HL-60/S4 (cell line): ENCODE measurements around the gene CDX2.

Experiments
- in situ Hi-C: fragments of 300-500 bp; cut with MboI; formaldehyde crosslinking; loops from 2 replicates; pipeline ENCODE4 v1.14.3; 2022; ENCODE audit warnings: low sequenced_read_pairs

CDX2 gene

GRCh38 chr13:27965740-27966640 is 3.1 kb downstream of the CDX2 start:
- in situ Hi-C loops: loop anchor here (25.0 kb wide), 2 partner anchors 129 to 579 kb away; no protein-coding TSS in a partner anchor

GRCh38 chr13:27965343-27965739 is 3.8 kb downstream of the CDX2 start:
- in situ Hi-C loops: loop anchor here (25.0 kb wide), 2 partner anchors 128 to 578 kb away; no protein-coding TSS in a partner anchor

- in situ Hi-C loops: loop anchor here (25.0 kb wide), 2 partner anchors 128 to 578 kb away; no protein-coding TSS in a partner anchor
Observed at GRCh38 chr13:27964741-27965323, 4.3 kb downstream of the CDX2 start.

- in situ Hi-C loops: loop anchor here (25.0 kb wide), 2 partner anchors 127 to 577 kb away; no protein-coding TSS in a partner anchor
Observed at GRCh38 chr13:27964206-27964605, 4.9 kb downstream of the CDX2 start.

- in situ Hi-C loops: loop anchor here (25.0 kb wide), 2 partner anchors 126 to 576 kb away; no protein-coding TSS in a partner anchor
Observed at GRCh38 chr13:27963491-27963890, 5.6 kb downstream of the CDX2 start.

- in situ Hi-C loops: loop anchor here (25.0 kb wide), 2 partner anchors 126 to 576 kb away; no protein-coding TSS in a partner anchor
Observed at GRCh38 chr13:27962982-27963381, 6.1 kb downstream of the CDX2 start.

GRCh38 chr13:27962128-27962841 is 6.8 kb downstream of the CDX2 start:
- in situ Hi-C loops: loop anchor here (25.0 kb wide), 2 partner anchors 125 to 575 kb away; no protein-coding TSS in a partner anchor

- in situ Hi-C loops: loop anchor here (25.0 kb wide), 2 partner anchors 124 to 574 kb away; no protein-coding TSS in a partner anchor
Observed at GRCh38 chr13:27961227-27962085, 7.7 kb downstream of the CDX2 start.

- in situ Hi-C loops: loop anchor here (25.0 kb wide), 2 partner anchors 123 to 573 kb away; no protein-coding TSS in a partner anchor
Observed at GRCh38 chr13:27960362-27961226, 8.5 kb downstream of the CDX2 start.

GRCh38 chr13:27959976-27960361 is 9.1 kb downstream of the CDX2 start:
- in situ Hi-C loops: loop anchor here (25.0 kb wide), 2 partner anchors 123 to 573 kb away; no protein-coding TSS in a partner anchor

- in situ Hi-C loops: loop anchor here (25.0 kb wide), 2 partner anchors 119 to 569 kb away; no protein-coding TSS in a partner anchor
Observed at GRCh38 chr13:27956576-27957300, 12.4 kb downstream of the CDX2 start.

- in situ Hi-C loops: loop anchor here (25.0 kb wide), 2 partner anchors 118 to 568 kb away; no protein-coding TSS in a partner anchor
Observed at GRCh38 chr13:27955014-27955591, 14.0 kb downstream of the CDX2 start.

- in situ Hi-C loops: loop anchor here (25.0 kb wide), 2 partner anchors 117 to 567 kb away; no protein-coding TSS in a partner anchor
Observed at GRCh38 chr13:27954406-27954851, 14.7 kb downstream of the CDX2 start.

- in situ Hi-C loops: loop anchor here (25.0 kb wide), 2 partner anchors 117 to 567 kb away; no protein-coding TSS in a partner anchor
Observed at GRCh38 chr13:27953676-27954405, 15.3 kb downstream of the CDX2 start.

GRCh38 chr13:27952876-27953675 is 16.0 kb downstream of the CDX2 start:
- in situ Hi-C loops: loop anchor here (25.0 kb wide), 2 partner anchors 116 to 566 kb away; no protein-coding TSS in a partner anchor

GRCh38 chr13:27942972-27943371 is 26.1 kb downstream of the CDX2 start:
- in situ Hi-C loops: no loop called here
